Stimulated activated CD8-positive, alpha-beta memory T cell treated with anti-CD3 and anti-CD28 coated beads, Interleukin-15, amount 100 ng/mL, for 1 hour (primary cell): Measurements from ENCODE around the gene EXOC3L4.
"Not testable (repeated sequence)": the region's sequence is repeated elsewhere in the genome, so short reads cannot be mapped to it uniquely, and the experiment has no call there.

ENCODE experiments used
- DNase-seq: peaks from one replicate; pipeline ENCODE4 v3.0.0-alpha.2; 2020; ENCODE audit warnings: low read depth

Gene EXOC3L4

DNA sequence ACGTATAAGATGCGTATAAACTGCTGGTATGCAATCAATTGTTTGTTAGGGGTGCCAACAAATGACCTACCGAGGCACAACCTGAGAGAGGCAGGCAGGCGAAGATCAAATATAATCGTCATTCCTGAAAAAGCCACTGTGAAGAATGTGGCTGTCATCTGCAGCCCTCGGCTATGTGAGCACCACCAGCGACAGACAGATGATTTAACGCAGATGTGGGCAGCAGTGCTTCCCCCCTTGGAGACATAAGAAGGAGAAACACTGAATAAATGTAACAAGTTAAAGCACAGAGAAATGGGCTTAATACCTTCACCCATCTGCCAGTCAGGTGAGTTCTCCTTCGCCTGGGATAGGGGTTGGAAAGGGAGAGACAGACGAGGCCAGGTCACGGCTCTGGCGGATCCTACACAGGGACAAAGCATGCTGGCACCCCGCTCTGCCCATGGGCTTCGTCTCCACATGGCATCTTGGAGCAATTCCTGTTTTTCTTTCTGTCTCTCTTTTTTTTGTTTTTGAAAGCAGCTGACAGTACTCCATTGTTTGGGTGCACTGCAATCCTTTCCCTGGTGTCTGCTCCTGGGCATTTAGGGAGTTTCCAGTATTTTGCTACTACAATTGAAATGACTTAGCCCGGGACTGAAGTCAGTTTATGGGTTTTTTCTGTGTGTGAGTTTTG lies 56.9 kb downstream of the EXOC3L4 start:
- no peak for DNase-seq

DNA sequence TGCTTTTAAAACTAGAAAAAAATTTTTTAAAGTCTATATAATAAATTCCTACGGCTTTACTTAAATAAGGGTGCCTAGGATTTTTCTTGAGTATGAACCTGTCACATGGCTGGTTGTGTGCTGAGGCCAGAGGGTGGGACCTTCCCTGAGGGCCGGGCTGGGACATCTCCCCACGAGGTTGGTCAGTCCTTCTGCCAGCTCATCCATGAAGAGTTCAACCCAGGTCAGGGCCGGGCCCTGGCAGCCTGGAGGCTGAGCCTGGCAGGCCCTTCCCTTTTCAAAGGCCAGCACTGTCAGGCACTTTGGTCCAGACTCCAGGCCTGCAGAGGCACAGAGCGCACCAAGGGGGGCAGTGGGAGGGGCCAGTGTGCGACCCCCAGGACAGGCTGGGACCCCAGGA lies 60.5 kb downstream of the EXOC3L4 start:
- no peak for DNase-seq

DNA sequence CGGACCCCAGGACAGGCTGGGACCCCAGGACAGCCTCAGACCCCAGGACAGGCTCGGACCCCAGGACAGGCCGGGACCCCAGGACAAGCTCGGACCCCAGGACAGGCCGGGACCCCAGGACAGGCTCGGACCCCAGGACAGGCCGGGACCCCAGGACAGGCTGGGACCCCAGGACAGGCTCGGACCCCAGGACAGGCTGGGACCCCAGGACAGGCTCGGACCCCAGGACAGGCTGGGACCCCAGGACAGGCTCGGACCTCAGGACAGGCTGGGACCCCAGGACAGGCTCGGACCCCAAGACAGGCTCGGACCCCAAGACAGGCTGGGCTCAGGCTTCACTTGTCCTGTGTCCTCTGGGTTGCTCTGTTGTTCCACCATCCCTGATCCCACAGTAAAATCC lies 60.9 kb downstream of the EXOC3L4 start:
- DNase-seq = not testable (repeated sequence)

DNA sequence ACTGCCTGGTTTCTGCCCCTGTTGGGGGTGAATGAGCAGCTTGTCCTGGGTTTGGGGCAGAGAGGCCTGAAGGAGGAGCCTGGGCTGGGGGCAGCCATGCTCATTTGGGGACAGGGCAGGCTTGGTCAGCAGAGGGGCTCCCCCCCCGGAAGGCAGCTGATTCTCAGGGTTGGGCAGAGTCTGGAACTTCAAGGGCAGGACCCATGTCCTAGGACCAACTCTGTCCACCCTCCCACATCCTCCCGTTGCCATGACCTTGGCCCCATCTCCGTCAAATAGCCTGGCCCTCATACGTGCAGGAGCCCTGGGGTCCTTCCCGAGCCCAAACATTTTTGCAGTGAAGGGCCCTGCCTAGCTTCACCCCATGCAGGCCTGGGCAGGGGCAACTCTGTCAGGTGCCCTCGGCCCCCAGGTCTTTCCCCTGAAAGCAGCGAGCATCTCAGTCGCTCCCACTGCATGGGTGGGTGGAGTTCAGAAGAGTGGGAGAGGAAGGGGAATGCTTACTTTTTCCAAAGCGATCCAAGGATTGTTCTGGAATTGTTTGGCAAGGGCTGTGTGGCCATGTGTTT lies 61.4 kb downstream of the EXOC3L4 start:
- DNase-seq = no peak

DNA sequence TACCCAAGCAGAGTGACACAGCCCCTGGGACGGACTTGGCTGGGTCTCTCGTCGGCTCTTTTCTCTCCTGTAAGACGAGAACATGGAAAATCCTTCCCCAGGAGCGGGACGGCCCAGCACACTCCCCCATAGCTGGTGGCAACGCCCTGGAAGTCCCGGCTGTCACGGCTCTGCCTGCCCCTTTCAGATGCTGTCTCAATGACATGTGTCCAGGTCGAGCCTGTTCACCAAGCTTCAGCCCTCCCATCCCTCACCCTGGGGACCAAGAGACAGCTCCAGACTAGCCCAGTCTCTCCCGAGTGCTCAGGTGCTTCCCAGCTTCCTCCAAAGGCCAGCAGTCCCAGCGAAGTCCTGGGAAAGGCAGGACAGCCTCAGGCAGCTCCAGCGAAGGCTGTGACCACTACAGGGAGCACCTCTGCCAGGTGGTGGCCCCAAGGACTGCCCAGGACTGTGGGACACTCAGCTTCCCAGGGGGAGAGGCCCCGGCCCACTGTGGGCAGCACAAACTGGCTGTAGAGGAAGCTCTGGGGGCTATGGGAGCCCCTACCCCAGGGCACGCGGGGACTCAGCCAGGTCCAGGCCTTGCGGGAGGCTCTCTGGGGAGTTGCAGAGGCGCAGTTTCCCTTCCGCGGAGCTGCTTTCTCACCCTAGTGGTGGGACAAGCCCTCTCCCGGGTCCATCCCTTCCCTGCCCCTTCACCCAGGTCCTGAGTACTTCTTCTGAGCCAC lies 62.3 kb downstream of the EXOC3L4 start:
- no peak for DNase-seq

DNA sequence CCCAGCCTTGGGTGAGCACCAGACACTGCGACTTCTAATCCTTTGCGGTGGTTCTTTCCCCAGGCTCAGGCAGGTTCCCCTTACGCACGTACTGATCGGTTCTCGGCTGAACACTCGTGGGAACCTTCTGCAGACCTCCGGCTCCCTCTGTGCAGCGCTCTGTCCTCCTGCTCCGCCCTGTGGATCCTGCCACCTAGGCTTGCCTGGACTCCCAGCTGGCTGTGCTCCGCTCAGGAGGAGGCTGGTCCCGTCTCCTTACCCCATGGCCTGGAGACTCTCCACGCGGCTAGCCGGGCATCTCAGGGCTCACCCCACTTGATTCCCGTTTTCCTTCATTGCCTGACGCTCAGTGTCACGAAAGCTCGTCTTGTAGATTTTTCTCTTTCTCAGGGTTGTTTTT lies 63.4 kb downstream of the EXOC3L4 start:
- DNase-seq = no peak

DNA sequence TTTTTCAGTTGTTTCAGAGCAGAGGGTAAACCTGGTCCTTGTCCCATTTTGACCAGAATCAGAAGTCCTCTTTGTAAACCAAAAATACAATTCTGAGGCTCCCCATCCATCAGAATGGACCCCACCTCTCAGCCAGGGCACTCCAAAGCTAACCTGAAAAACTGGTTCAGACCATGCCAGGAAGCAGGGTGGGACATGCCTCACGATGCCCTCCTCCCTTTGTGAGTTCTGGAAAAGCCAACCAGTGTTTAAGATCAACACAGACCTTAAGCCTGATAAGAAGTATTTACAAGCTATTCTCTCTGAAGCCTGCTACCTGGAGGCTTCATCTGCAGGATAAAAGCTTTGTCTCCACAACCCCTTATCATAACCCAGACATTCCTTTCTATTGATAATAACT lies 64.2 kb downstream of the EXOC3L4 start:
- no peak for DNase-seq
